Right atrium auricular region (tissue), 2 donors: Measurements from ENCODE around the gene FOXP1. TPM values are rescaled to one million over a fixed set of nuclear protein-coding genes. Genes with fewer than 3 reads are reported as not detected.

Experiments
- DNase-seq: peaks from one replicate; pipeline ENCODE4 v3.0.0-alpha.2; 2019; ENCODE audit warnings: low spot score
- H3K27ac ChIP-seq, 2 donors: fragments of 200-600 bp; sonication (generic); 1 replicate in 1 of 2; 2 replicates in 1 of 2; pipeline ENCODE4 v1.5.1; 2016 to 2019
- H3K27me3 ChIP-seq, 2 donors: fragments of 200-600 bp; sonication (generic); one replicate each; pipeline versions ENCODE4 v1.5.1 to v1.6.0; 2017 to 2019
- H3K36me3 ChIP-seq: fragments of 200-600 bp; sonication (generic); one replicate; pipeline ENCODE4 v1.5.1; 2016
- H3K4me1 ChIP-seq, 2 donors: fragments of 200-600 bp; sonication (generic); one replicate each; pipeline versions ENCODE4 v1.5.1 to v1.6.0; 2017 to 2019
- H3K4me3 ChIP-seq, 2 donors: fragments of 200-600 bp; sonication (generic); 1 replicate in 1 of 2; 2 replicates in 1 of 2; pipeline ENCODE4 v1.5.1; 2017 to 2019; ENCODE audit warnings: mild to moderate bottlenecking in 1 of 2, moderate library complexity in 1 of 2
- H3K9me3 ChIP-seq, 2 donors: fragments of 200-600 bp; sonication (generic); one replicate each; pipeline ENCODE4 v1.5.1; 2019
- CTCF ChIP-seq, 2 donors: fragments of 200-600 bp; sonication (generic); IDR thresholded peaks; one replicate each; pipeline ENCODE4 v1.5.1; 2019; ENCODE audit warnings: antibody characterized with exemption in 2 of 2
- total RNA-seq, 2 donors: library from RNA; depleted of rRNA; stranded (reverse); fragments of >200 nt; gene quantifications; one replicate each; pipeline ENCODE4 v1.1.0, GENCODE V29; 2016

Gene FOXP1
- total RNA-seq, 2 donors from 2014 or later, result 39.2 to 59.0 TPM

DNA sequence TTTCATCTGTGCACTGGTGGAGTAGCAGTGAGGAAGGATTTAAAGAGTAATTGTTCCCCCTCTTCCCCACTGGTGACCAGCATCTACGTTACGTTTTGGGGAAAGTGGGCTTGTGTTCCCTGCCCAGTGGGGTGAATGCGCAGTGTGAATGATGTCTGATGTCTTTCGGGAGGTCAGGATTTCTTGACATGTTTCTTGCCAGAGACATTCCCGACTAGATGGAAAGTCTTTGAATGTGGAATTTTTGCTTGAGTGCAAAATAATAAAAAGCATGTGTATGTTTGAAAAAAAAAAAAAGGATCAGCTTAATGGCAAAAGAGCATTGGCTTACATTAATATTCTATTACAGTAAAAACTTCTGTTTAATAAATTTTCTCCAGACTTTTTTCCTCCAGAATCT is 632.2 kb downstream of the FOXP1 start:
- no peaks in the 10 kb centered on the region for H3K4me1 ChIP-seq
- DNase-seq, result no peak
- H3K4me3 ChIP-seq, result no peak overlapping the region
- H3K27me3 ChIP-seq, result no peaks in the 10 kb centered on the region
- H3K27ac ChIP-seq, result no peak overlapping the region
- H3K36me3 ChIP-seq, result no peaks in the 10 kb centered on the region
- no peak for TF ChIP-seq CTCF (IDR thresholded peaks at IDR 0.05)
- no peaks in the 10 kb centered on the region for H3K9me3 ChIP-seq

DNA sequence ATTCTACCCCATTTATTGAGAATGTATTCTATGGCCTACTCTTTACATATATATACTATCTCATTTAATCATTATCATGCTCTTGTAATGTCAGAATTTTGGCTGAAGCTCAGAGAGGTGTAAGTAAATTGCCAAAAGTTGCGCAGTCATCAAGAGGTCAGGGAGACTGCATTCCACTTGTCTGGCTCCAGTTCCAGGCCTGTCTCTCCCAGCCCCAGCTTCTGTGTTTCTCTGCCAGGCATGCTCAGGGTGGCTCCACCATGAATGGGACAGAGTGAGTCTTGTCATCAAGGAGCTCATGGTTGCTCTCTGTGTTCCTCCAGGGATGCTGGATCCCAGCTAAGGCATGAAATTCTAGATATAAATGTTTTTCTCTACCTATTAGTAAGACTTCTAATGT is 635.9 kb downstream of the FOXP1 start:
- no peak overlapping the region for H3K4me3 ChIP-seq
- H3K27ac ChIP-seq, result no peak overlapping the region
- DNase-seq, result no peak
- no peak for TF ChIP-seq CTCF (IDR thresholded peaks at IDR 0.05)
- no peaks in the 10 kb centered on the region for H3K27me3 ChIP-seq
- no peaks in the 10 kb centered on the region for H3K9me3 ChIP-seq
- H3K36me3 ChIP-seq, result no peaks in the 10 kb centered on the region
- H3K4me1 ChIP-seq, result no peaks in the 10 kb centered on the region

- no peak for TF ChIP-seq CTCF (IDR thresholded peaks at IDR 0.05)
- Histone ChIP-seq H3K27me3 (no peaks in the 10 kb centered on the region), H3K9me3 (no peaks in the 10 kb centered on the region), H3K4me1 (no peaks in the 10 kb centered on the region), H3K36me3 (no peaks in the 10 kb centered on the region), H3K4me3 (no peak overlapping the region), H3K27ac (no peak overlapping the region)
- DNase-seq, result no peak
Measured at GRCh38 chr3:70943886-70944285, 639.6 kb downstream of the FOXP1 start.

DNA sequence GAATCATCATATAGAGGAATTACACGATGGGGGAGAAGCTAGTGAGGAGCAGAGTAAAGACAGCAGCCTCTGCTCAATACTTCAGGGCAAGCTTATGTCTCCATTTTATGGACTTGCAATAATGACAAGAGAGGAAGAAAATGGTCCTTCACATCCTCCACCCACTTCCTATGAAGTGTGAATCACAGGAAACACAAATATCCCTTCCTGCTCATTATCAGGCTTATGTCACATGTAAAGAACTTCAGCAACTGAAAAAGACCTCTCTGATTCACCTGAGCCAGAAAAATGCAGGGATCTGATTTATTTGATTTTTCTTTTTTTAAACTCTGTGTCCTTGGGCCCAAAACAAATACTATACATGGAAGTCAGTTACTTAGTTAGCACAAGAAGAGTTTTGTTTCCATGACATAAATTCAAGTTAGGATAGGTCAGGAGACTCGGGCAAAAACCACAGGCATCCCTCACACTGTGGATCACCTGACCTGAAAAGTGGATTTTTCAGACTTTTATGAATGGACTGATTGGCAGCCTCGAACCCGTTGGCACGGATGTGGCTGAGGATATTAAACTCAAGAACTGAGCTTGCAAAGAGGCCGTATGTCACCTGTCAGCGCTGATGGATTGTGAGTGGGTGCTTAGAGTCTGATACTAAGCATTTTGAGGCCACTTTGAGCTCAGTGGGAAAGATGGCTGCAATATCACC is 650.3 kb downstream of the FOXP1 start:
- TF ChIP-seq CTCF (IDR thresholded peaks at IDR 0.05), result no peak
- H3K27ac ChIP-seq, result no peak overlapping the region
- DNase-seq, result no peak
- H3K36me3 ChIP-seq, result no peaks in the 10 kb centered on the region
- no peaks in the 10 kb centered on the region for H3K27me3 ChIP-seq
- no peaks in the 10 kb centered on the region for H3K4me1 ChIP-seq
- H3K9me3 ChIP-seq, result no peaks in the 10 kb centered on the region
- H3K4me3 ChIP-seq, result no peak overlapping the region

DNA sequence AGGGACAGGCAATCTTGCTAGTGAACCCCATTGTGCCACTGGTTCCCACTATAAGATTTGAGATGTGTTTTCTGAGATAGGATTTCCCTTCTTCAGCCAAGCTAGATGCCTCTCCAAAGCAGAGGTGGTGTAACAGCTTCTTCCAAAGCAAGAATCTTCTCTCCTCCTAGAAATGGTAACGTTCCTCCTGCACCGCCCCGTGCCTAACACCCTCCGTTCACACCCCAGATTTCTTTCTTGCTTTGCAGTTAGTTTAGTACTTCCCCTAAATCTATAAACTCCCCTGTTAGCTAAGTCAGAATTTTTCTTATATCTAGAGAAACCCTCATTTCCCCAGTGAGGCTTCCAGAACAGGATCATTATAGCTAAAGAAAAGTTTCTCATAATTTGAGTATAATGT is 653.5 kb downstream of the FOXP1 start:
- no peak for TF ChIP-seq CTCF (IDR thresholded peaks at IDR 0.05)

DNA sequence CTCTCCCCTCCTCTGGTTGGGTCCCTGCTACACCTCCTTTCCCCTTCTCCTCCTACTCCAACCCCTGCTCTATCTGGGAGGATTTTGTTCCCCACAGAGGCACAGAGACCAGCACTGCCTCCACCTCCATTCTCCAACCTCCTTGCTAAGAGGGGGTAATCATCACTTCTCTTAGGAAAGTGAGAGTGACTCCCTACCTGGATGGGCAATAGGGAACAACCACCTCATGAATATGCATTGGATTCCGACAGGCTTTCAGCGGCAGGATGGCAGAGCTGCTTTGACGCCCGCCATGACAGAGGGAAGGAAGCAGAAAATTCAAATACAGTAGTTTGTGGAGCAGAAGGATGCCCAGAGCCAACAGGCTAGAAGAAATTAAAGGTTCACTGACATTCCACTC is 656.3 kb downstream of the FOXP1 start:
- no peak overlapping the region for H3K27ac ChIP-seq
- no peaks in the 10 kb centered on the region for H3K27me3 ChIP-seq
- no peaks in the 10 kb centered on the region for H3K9me3 ChIP-seq
- DNase-seq, result no peak
- no peaks in the 10 kb centered on the region for H3K4me1 ChIP-seq
- H3K4me3 ChIP-seq, result no peak overlapping the region
- no peak for TF ChIP-seq CTCF (IDR thresholded peaks at IDR 0.05)
- no peaks in the 10 kb centered on the region for H3K36me3 ChIP-seq

More for the DNA sequence above, 653.5 kb downstream of the FOXP1 start:
- Histone ChIP-seq H3K9me3 (no peaks in the 10 kb centered on the region), H3K27me3 (no peaks in the 10 kb centered on the region), H3K4me1 (no peaks in the 10 kb centered on the region), H3K4me3 (no peak overlapping the region), H3K36me3 (no peaks in the 10 kb centered on the region), H3K27ac (no peak overlapping the region)
- no peak for DNase-seq
